ENCODE results near the gene EPB41L5. TPM values are rescaled to one million over a fixed set of nuclear protein-coding genes. Genes with fewer than 3 reads are reported as not detected.
"Not testable (repeated sequence)": the region's sequence is repeated elsewhere in the genome, so short reads cannot be mapped to it uniquely, and the experiment has no call there.

The EPB41L5 gene
- total RNA-seq, 4 donors from 2014 or later = 9.2 to 56.5 (median 25.1) TPM

DNA sequence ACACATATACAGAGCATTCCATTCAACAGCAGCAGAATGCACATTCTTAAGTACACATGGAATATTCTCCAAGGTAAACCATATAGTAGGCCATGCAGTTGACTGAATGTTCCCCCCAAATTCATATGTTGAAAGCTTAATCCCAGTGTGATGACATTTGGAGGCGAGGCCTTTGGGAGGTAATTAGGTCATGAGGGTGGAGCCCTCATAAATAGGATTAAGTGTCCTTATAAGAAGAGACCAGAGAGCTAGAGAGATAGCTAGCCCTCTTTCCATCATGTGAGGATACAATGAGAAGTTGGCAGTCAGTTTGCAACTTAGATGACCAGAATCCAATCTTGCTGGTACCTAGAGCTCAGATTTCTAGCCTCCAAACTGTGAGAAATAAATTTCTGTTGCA lies 182.7 kb downstream of the EPB41L5 start:
- H3K4me3 ChIP-seq = no peak overlapping the region
- intact Hi-C loops (cut with DNase I; ENCODE audit: low total_unique reads) = no loop called here
- DNase-seq = no peak
- H3K4me1 ChIP-seq = no peaks in the 10 kb centered on the region
- no peak overlapping the region for H3K27ac ChIP-seq
- H3K36me3 ChIP-seq = no peaks in the 10 kb centered on the region
- TF ChIP-seq POLR2A (IDR thresholded peaks at IDR 0.05) (no peak), CTCF (IDR thresholded peaks at IDR 0.05) (no peak)
- H3K27me3 ChIP-seq = no peaks in the 10 kb centered on the region
- H3K9me3 ChIP-seq = no peaks in the 10 kb centered on the region

- H3K27ac ChIP-seq, H3K36me3 ChIP-seq, H3K9me3 ChIP-seq: not testable (repeated sequence)
These were observed 187.1 kb downstream of the EPB41L5 start for GRCh38 chr2:120199817-120200459.

GRCh38 chr2:120203251-120204021 lies 190.6 kb downstream of the EPB41L5 start:
- intact Hi-C loops (cut with DNase I; ENCODE audit: low total_unique reads) = no loop called here
- Histone ChIP-seq H3K9me3 (no peaks in the 10 kb centered on the region), H3K36me3 (no peaks in the 10 kb centered on the region), H3K27me3 (no peaks in the 10 kb centered on the region), H3K4me1 (no peaks in the 10 kb centered on the region), H3K4me3 (no peak overlapping the region), H3K27ac (no peak overlapping the region)
- no peak for DNase-seq
- no peak for TF ChIP-seq POLR2A (IDR thresholded peaks at IDR 0.05)
- TF ChIP-seq CTCF (IDR thresholded peaks at IDR 0.05) = no peak

More at GRCh38 chr2:120199817-120200459, 187.1 kb downstream of the EPB41L5 start:
- H3K4me1 ChIP-seq; DNase-seq; H3K27me3 ChIP-seq; intact Hi-C loops (cut with DNase I; ENCODE audit: low total_unique reads); H3K4me3 ChIP-seq: not testable (repeated sequence)

DNA sequence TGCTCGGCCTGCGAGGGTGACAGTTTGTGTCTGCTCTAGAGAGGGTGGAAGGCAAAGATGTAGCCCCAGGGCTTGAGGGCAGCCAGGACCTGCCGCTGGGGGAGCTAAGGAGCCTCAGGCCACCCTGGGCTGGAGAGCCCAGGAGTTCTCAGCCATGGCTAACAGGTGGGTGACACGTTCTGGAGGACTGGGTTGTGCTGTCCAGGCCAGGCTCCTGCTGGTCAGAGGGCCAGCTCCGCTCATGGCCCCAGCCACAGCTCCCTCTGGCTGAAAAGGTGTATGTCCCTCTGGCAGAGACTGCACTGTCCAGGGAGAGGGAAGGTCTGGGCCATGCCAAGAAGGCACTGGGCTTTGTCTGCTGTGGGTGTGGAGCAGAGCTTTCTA lies 191.1 kb downstream of the EPB41L5 start:
- TF ChIP-seq CTCF (IDR thresholded peaks at IDR 0.05) = no peak
- TF ChIP-seq POLR2A (IDR thresholded peaks at IDR 0.05) = no peak
- no peaks in the 10 kb centered on the region for H3K27me3 ChIP-seq
- intact Hi-C loops (cut with DNase I; ENCODE audit: low total_unique reads) = no loop called here
- H3K36me3 ChIP-seq = no peaks in the 10 kb centered on the region
- H3K9me3 ChIP-seq = no peaks in the 10 kb centered on the region
- DNase-seq = no peak
- no peak overlapping the region for H3K4me3 ChIP-seq
- H3K4me1 ChIP-seq = no peaks in the 10 kb centered on the region
- no peak overlapping the region for H3K27ac ChIP-seq

- Histone ChIP-seq H3K27me3 (no peaks in the 10 kb centered on the region), H3K4me3 (no peak overlapping the region), H3K4me1 (no peaks in the 10 kb centered on the region), H3K27ac (no peak overlapping the region), H3K9me3 (no peaks in the 10 kb centered on the region), H3K36me3 (no peaks in the 10 kb centered on the region)
- intact Hi-C loops (cut with DNase I; ENCODE audit: low total_unique reads) = no loop called here
- no peak for DNase-seq
- no peak for TF ChIP-seq CTCF (IDR thresholded peaks at IDR 0.05)
- no peak for TF ChIP-seq POLR2A (IDR thresholded peaks at IDR 0.05)
These were observed 191.5 kb downstream of the EPB41L5 start for GRCh38 chr2:120204417-120204816.
